HCT116 (cell line): ENCODE results near the gene PLD1. TPM values are rescaled to one million over a fixed set of nuclear protein-coding genes. Genes with fewer than 3 reads are reported as not detected.

Experiments
- ATAC-seq: fragments of 200-7000 bp; cut with Tn5 transposase; 2 replicates; pipeline ENCODE4 v1.9.1; 2020; ENCODE audit warnings: mild to moderate bottlenecking, moderate library complexity
- BruUV-seq: library from RNA; stranded (reverse); fragments of 400-500 nt; replicated peaks from 2 replicates; lab custom pipeline; 2021; lab: Mats Ljungman, UMichigan
- CTCF ChIA-PET: fragments of 300-600 bp; sonication (Branson Sonifier 250); formaldehyde crosslinking; loops from one replicate; lab custom pipeline; 2021; ENCODE audit warnings: antibody characterized with exemption; lab: Charles Lee
- POLR2A ChIA-PET: fragments of 300-600, 350-600 bp; sonication (Branson Sonifier 250); formaldehyde crosslinking; loops from one replicate; lab custom pipeline; 2021; ENCODE audit warnings: antibody characterized with exemption; lab: Charles Lee
- RAD21 ChIA-PET, 2 experiments: fragments of 300-600 bp; sonication (Branson Sonifier 250); formaldehyde crosslinking; loops; one replicate each; lab custom pipeline; 2023; ENCODE audit warnings: low total read pairs in 2 of 2; ENCODE audit not compliant: uncharacterized antibody in 2 of 2, unreplicated experiment in 2 of 2, low non-redundant PET in 1 of 2; lab: Charles Lee
- DNase-seq: peaks from one replicate; pipeline ENCODE4 v3.0.0-alpha.2; 2010; ENCODE audit warnings: low read depth, low spot score
- H2AFZ ChIP-seq: fragments of 200-600 bp; shearing (Covaris generic), sonication (generic); 2 replicates; pipeline ENCODE4 v1.6.1; 2017; ENCODE audit warnings: low read depth, mixed run types, mixed read lengths, antibody characterized with exemption, low read length; ENCODE audit not compliant: poor library complexity, severe bottlenecking
- H3K27ac ChIP-seq: 2 replicates; pipeline ENCODE4 v1.5.1; 2012; ENCODE audit warnings: low read depth, low read length
- H3K27me3 ChIP-seq: fragments of 200-600 bp; sonication (generic); 2 replicates; pipeline ENCODE4 v1.6.1; 2016; ENCODE audit warnings: mixed run types, low read length, mixed read lengths; ENCODE audit not compliant: insufficient read depth
- H3K36me3 ChIP-seq, 2 experiments: fragments of 200-500 bp in 1 of 2; fragments of 200-600 bp in 1 of 2; sonication (Bioruptor generic) in 1 of 2; sonication (generic) in 1 of 2; 2 replicates each; pipeline versions ENCODE4 v1.5.1 to v1.6.1; 2014 to 2016; ENCODE audit warnings: low read length in 2 of 2, inconsistent platforms in 1 of 2, mixed read lengths in 1 of 2, mixed run types in 1 of 2; ENCODE audit not compliant: insufficient read depth in 2 of 2, control insufficient read depth in 1 of 2
- H3K4me1 ChIP-seq, 2 experiments: fragments of 200-600 bp in 1 of 2; sonication (generic) in 1 of 2; 2 replicates each; pipeline versions ENCODE4 v1.5.1 to v1.6.1; 2012 to 2017; ENCODE audit warnings: low read length in 2 of 2, inconsistent platforms in 1 of 2, mild to moderate bottlenecking in 1 of 2, mixed read lengths in 1 of 2, mixed run types in 1 of 2, moderate library complexity in 1 of 2; ENCODE audit not compliant: insufficient read depth in 2 of 2, control insufficient read depth in 1 of 2
- H3K4me2 ChIP-seq: fragments of 200-600 bp; sonication (generic); 2 replicates; pipeline ENCODE4 v1.6.1; 2017; ENCODE audit warnings: mixed run types, low read length, mixed read lengths
- H3K4me3 ChIP-seq, 2 experiments: fragments of 200-600 bp in 1 of 2; sonication (generic) in 1 of 2; replicated peaks in 1 of 2; 2 replicates each; pipeline ENCODE4 v1.5.1; 2011 to 2016; ENCODE audit warnings: low read length in 2 of 2, control low read depth in 1 of 2, low read depth in 1 of 2, mild to moderate bottlenecking in 1 of 2, mixed read lengths in 1 of 2, mixed run types in 1 of 2
- H3K79me2 ChIP-seq: fragments of 200-600 bp; sonication (generic); 2 replicates; pipeline ENCODE4 v1.6.1; 2017; ENCODE audit warnings: mild to moderate bottlenecking, mixed run types, low read length, moderate library complexity, mixed read lengths; ENCODE audit not compliant: insufficient read depth
- H3K9ac ChIP-seq: fragments of 200-600 bp; sonication (generic); 2 replicates; pipeline ENCODE4 v1.6.1; 2016; ENCODE audit warnings: low read length, mixed read lengths
- H3K9me2 ChIP-seq: fragments of 200-600 bp; sonication (generic), shearing (Covaris generic); 2 replicates; pipeline ENCODE4 v1.6.1; 2017; ENCODE audit warnings: mixed run types, mild to moderate bottlenecking, moderate library complexity; ENCODE audit not compliant: insufficient read depth
- H3K9me3 ChIP-seq, 2 experiments: fragments of 200-500 bp in 1 of 2; fragments of 200-600 bp in 1 of 2; sonication (Bioruptor generic) in 1 of 2; sonication (generic) in 1 of 2; 2 replicates each; pipeline ENCODE4 v1.6.1; 2014 to 2017; ENCODE audit warnings: low read length in 2 of 2, mixed read lengths in 2 of 2, inconsistent platforms in 1 of 2, low read depth in 1 of 2, mild to moderate bottlenecking in 1 of 2, mixed run types in 1 of 2, moderate library complexity in 1 of 2; ENCODE audit not compliant: control insufficient read depth in 1 of 2, insufficient read depth in 1 of 2
- H4K20me1 ChIP-seq: fragments of 200-600 bp; sonication (generic), shearing (Covaris generic); 2 replicates; pipeline ENCODE4 v1.6.1; 2017; ENCODE audit warnings: mixed run types, mild to moderate bottlenecking, moderate library complexity; ENCODE audit not compliant: insufficient read depth
- CEBPB ChIP-seq: IDR thresholded peaks from 2 replicates; pipeline ENCODE4 v1.6.1; 2012; ENCODE audit warnings: low read depth
- FOSL1 ChIP-seq: IDR thresholded peaks from 2 replicates; pipeline ENCODE4 v1.6.1; 2012; ENCODE audit warnings: low read depth
- JUND ChIP-seq: IDR thresholded peaks from 2 replicates; pipeline ENCODE4 v1.6.1; 2012
- SP1 ChIP-seq: IDR thresholded peaks from 2 replicates; pipeline ENCODE4 v1.6.1; 2012; ENCODE audit warnings: low read depth
- SRF ChIP-seq: IDR thresholded peaks from 2 replicates; pipeline ENCODE4 v1.6.1; 2012; ENCODE audit warnings: low read depth
- intact Hi-C: fragments of 100-400 bp; cut with micrococcal nuclease; formaldehyde crosslinking; loops from 2 replicates; pipeline ENCODE4 v1.10.0; 2022
- total RNA-seq: library from RNA; stranded (reverse); gene quantifications from one replicate; pipeline ENCODE4 v1.2.1, GENCODE V29; 2021; ENCODE audit not compliant: unreplicated experiment
- TF ChIP-seq, protein P1 (sequence below): IDR thresholded peaks from 2 replicates; pipeline ENCODE4 v1.6.1; 2012; ENCODE audit warnings: low read depth
- TF ChIP-seq, protein P2 (sequence below): IDR thresholded peaks from 2 replicates; pipeline ENCODE4 v1.6.1; 2011; ENCODE audit warnings: mild to moderate bottlenecking, low read length, moderate library complexity; ENCODE audit not compliant: insufficient replicate concordance; ENCODE audit errors: extremely low read depth

The PLD1 gene
- total RNA-seq, 1 experiment from 2014 or later = 8.4 TPM

DNA sequence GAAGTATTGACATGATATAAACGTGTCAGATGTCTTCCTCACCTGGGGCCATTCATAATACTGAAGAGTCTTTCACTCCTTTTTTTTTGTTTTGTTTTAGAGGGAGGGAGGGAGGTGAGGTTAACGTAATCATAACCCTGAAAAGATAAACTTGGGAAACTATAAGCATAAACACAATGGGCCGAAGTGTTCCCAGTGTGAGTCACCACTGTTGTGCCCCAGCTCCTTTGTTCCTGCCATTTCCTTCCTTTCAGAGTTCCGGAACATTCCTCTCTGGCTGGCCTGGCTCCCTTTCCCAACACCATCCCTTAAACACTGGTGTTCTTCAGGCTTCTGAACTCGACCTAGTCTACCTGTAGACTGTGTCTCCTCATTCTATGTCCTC, 18.6 kb downstream of the PLD1 start:
- Histone ChIP-seq H3K9me2 (no peaks in the 10 kb centered on the region), H3K9ac (no peak overlapping the region), H4K20me1 (no peaks in the 10 kb centered on the region), H3K36me3 (no peaks in the 10 kb centered on the region), H3K9me3 (no peaks in the 10 kb centered on the region), H3K79me2 (no peaks in the 10 kb centered on the region), H3K27ac (no peak overlapping the region), H3K4me1 (peaks cover 4 to 21% of the 10 kb centered on the region in 2 experiments; a peak in 3 of 4 replicates), H3K27me3 (no peaks in the 10 kb centered on the region), H3K4me2 (peak overlapping the region; percentile 26; the same call in 1 of the 2 replicates), H3K4me3 (no peak overlapping the region), H2AFZ (no peak overlapping the region)
- ChIA-PET POLR2A (interaction anchor here (0.8 to 1.2 kb wide), 2 partner anchors 18 to 686 kb away, joined by 3 to 6 read pairs; partner anchors contain the start of gene PLD1), RAD21 (no interaction called here), CTCF (interaction anchor here (1.6 kb wide), 1 partner anchor 20 kb away, joined by 7 read pairs; no protein-coding TSS in a partner anchor)
- peak; percentile 41; the same call in 1 of the 2 replicates for TF ChIP-seq FOSL1
- no peak for TF ChIP-seq SRF
- 0 out of 2 replicates have a peak, but pooled peaks have one; percentile 9 for TF ChIP-seq SP1
- TF ChIP-seq, protein P1, sequence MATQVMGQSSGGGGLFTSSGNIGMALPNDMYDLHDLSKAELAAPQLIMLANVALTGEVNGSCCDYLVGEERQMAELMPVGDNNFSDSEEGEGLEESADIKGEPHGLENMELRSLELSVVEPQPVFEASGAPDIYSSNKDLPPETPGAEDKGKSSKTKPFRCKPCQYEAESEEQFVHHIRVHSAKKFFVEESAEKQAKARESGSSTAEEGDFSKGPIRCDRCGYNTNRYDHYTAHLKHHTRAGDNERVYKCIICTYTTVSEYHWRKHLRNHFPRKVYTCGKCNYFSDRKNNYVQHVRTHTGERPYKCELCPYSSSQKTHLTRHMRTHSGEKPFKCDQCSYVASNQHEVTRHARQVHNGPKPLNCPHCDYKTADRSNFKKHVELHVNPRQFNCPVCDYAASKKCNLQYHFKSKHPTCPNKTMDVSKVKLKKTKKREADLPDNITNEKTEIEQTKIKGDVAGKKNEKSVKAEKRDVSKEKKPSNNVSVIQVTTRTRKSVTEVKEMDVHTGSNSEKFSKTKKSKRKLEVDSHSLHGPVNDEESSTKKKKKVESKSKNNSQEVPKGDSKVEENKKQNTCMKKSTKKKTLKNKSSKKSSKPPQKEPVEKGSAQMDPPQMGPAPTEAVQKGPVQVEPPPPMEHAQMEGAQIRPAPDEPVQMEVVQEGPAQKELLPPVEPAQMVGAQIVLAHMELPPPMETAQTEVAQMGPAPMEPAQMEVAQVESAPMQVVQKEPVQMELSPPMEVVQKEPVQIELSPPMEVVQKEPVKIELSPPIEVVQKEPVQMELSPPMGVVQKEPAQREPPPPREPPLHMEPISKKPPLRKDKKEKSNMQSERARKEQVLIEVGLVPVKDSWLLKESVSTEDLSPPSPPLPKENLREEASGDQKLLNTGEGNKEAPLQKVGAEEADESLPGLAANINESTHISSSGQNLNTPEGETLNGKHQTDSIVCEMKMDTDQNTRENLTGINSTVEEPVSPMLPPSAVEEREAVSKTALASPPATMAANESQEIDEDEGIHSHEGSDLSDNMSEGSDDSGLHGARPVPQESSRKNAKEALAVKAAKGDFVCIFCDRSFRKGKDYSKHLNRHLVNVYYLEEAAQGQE = no peak
- TF ChIP-seq, protein P2, sequence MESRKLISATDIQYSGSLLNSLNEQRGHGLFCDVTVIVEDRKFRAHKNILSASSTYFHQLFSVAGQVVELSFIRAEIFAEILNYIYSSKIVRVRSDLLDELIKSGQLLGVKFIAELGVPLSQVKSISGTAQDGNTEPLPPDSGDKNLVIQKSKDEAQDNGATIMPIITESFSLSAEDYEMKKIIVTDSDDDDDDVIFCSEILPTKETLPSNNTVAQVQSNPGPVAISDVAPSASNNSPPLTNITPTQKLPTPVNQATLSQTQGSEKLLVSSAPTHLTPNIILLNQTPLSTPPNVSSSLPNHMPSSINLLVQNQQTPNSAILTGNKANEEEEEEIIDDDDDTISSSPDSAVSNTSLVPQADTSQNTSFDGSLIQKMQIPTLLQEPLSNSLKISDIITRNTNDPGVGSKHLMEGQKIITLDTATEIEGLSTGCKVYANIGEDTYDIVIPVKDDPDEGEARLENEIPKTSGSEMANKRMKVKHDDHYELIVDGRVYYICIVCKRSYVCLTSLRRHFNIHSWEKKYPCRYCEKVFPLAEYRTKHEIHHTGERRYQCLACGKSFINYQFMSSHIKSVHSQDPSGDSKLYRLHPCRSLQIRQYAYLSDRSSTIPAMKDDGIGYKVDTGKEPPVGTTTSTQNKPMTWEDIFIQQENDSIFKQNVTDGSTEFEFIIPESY = no peak
- no peak for TF ChIP-seq CEBPB
- TF ChIP-seq JUND = 0 out of 2 replicates have a peak, but pooled peaks have one; percentile 34
- DNase-seq (no peak), ATAC-seq (peak; percentile 64)
- intact Hi-C loops = no loop called here
- BruUV-seq = no TSS peak
